BE2C (cell line): ENCODE measurements around the gene DGAT2.

Source experiments
- DNase-seq: peaks from one replicate; pipeline ENCODE4 v3.0.0-alpha.2; 2020
- H3K27me3 ChIP-seq: fragments of 250-450 bp; sonication (Bioruptor Pico); 2 replicates; pipeline ENCODE4 v1.5.1; 2020; ENCODE audit warnings: mild to moderate bottlenecking
- H3K36me3 ChIP-seq: fragments of 250-450 bp; sonication (Bioruptor Pico); 2 replicates; pipeline ENCODE4 v1.5.1; 2020; ENCODE audit warnings: mild to moderate bottlenecking
- H3K4me1 ChIP-seq: fragments of 250-450 bp; sonication (Bioruptor Pico); 2 replicates; pipeline ENCODE4 v1.5.1; 2020
- H3K4me3 ChIP-seq: 2 replicates; pipeline ENCODE4 v1.5.1; 2011; ENCODE audit warnings: low read depth, low read length
- H3K9me3 ChIP-seq: fragments of 250-450 bp; sonication (Bioruptor Pico); 2 replicates; pipeline ENCODE4 v1.5.1; 2020
- TF ChIP-seq, protein P1 (sequence below): IDR thresholded peaks from 2 replicates; pipeline ENCODE4 v1.5.1; 2012; ENCODE audit warnings: mild to moderate bottlenecking, low read depth, low read length

DGAT2 gene

DNA sequence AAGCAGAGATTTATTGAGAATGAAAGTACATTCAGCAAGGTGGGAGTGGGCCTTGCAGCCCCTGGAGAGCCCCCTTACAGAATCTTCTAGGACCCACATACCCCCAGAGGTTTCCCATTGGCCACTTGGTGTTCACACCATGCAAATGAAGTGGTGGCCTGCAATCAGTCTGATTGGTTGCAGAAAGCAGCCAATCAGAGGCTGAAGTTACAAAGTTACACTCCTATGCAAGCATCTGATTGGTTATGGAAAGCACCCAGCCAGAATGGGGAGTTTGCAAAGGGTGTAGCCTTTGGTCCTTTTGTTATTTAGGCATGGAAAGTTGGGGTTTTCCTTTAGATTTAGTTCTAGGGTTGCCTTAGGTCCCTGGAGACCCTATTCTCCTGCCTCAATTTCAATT, 81.3 kb downstream of the DGAT2 start:
- DNase-seq, result peak; percentile 14
- TF ChIP-seq, protein P1, sequence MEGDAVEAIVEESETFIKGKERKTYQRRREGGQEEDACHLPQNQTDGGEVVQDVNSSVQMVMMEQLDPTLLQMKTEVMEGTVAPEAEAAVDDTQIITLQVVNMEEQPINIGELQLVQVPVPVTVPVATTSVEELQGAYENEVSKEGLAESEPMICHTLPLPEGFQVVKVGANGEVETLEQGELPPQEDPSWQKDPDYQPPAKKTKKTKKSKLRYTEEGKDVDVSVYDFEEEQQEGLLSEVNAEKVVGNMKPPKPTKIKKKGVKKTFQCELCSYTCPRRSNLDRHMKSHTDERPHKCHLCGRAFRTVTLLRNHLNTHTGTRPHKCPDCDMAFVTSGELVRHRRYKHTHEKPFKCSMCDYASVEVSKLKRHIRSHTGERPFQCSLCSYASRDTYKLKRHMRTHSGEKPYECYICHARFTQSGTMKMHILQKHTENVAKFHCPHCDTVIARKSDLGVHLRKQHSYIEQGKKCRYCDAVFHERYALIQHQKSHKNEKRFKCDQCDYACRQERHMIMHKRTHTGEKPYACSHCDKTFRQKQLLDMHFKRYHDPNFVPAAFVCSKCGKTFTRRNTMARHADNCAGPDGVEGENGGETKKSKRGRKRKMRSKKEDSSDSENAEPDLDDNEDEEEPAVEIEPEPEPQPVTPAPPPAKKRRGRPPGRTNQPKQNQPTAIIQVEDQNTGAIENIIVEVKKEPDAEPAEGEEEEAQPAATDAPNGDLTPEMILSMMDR, result no peak
- Histone ChIP-seq H3K27me3 (no peaks in the 10 kb centered on the region), H3K9me3 (no peaks in the 10 kb centered on the region), H3K4me3 (no peak overlapping the region), H3K36me3 (no peaks in the 10 kb centered on the region), H3K4me1 (peaks cover 4% of the 10 kb centered on the region; the same call in 1 of the 2 replicates)

DNA sequence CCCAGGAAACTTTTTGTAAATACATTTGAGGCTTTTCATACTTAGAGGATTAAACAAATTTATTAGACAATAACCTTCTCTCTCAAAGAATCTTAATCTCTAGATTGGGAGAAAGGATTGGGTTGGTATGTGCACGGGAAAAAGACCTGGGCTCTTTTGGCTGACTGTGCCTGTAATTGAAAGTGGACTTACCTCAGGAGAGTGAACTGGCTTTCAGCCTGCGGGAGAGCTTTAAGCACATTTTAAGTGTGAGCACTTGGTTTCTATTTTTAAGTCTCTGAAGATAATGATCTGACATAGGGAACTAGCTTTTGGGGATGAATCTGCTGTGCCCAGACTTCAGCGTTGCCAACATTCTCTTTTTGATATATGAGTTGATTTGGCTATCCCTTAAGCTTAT, 82.2 kb downstream of the DGAT2 start:
- Histone ChIP-seq H3K27me3 (no peaks in the 10 kb centered on the region), H3K36me3 (no peaks in the 10 kb centered on the region), H3K4me1 (peaks cover 4% of the 10 kb centered on the region; the same call in 1 of the 2 replicates), H3K9me3 (no peaks in the 10 kb centered on the region), H3K4me3 (no peak overlapping the region)
- DNase-seq, result no peak
- TF ChIP-seq, protein P1, result no peak
